K562 (cell line): ENCODE results near the gene SDCCAG8.

Experiments
- FOXJ3 ChIP-seq: sonication (generic); formaldehyde crosslinking; IDR thresholded peaks from 2 replicates; pipeline ENCODE4 v1.4.0; 2020; ENCODE audit warnings: mild to moderate bottlenecking, missing genetic modification reagents
- NFXL1 ChIP-seq: fragments of 450-650 bp; formaldehyde crosslinking; IDR thresholded peaks from 2 replicates; pipeline ENCODE4 v1.4.0; 2021; ENCODE audit warnings: mild to moderate bottlenecking
- RHOXF2B ChIP-seq: fragments of 250-450 bp; sonication (Bioruptor Pico); conservative IDR thresholded peaks from 2 replicates; pipeline ENCODE4 v1.5.1; 2021
- ZBTB17 ChIP-seq: fragments of 450-650 bp; formaldehyde crosslinking; IDR thresholded peaks from 2 replicates; pipeline ENCODE4 v1.4.0; 2020; ENCODE audit warnings: mild to moderate bottlenecking

DNA sequence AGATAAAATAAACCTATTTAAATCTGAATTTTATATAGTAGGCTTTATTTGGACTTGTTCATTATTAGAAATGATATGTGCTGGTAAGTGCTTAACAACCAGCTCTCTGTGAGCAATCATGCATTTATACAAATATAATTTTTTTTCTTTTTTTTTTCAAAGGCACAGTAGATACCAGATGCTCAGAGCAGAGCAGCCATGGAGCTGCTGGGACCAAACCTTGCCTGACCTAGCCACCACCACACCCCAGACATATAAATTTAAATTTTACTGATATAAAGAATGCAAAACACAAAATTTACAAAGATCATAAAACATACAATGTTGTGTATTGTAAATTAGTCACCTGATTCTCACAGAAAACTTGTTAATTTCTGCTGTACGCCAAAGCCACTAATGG is 290.6 kb downstream of the SDCCAG8 start:
- TF ChIP-seq ZBTB17 (CRISPR knock-in tag) (no peak), FOXJ3 (CRISPR knock-in tag) (no peak), NFXL1 (CRISPR knock-in tag) (no peak), RHOXF2B (CRISPR knock-in tag) (no peak)
